Astrocyte of the cerebellum (primary cell): ENCODE data around the gene TESMIN.
A peak's percentile ranks its signal among the peaks of the same experiment; 100 is the strongest.

Experiments used
- DNase-seq: peaks from one replicate; pipeline ENCODE4 v3.0.0-alpha.2; 2011; ENCODE audit warnings: low read depth
- H3K4me3 ChIP-seq: 2 replicates; pipeline ENCODE4 v1.5.1; 2011; ENCODE audit warnings: mild to moderate bottlenecking, low read depth, low read length, moderate library complexity
- CTCF ChIP-seq: IDR thresholded peaks from 2 replicates; pipeline ENCODE4 v1.5.1; 2012; ENCODE audit warnings: low read length, low read depth, moderate library complexity, mild to moderate bottlenecking; ENCODE audit errors: missing control alignments
- in situ Hi-C: cut with HindIII; loops from 2 replicates; pipeline ENCODE4 v1.10.0; 2017; ENCODE audit warnings: low sequenced_read_pairs

TESMIN gene

GRCh38 chr11:68751331-68751856, at the start of gene TESMIN:
TSS of gene TESMIN (minus strand) at chr11:68751520. CDS start at chr11:68750660, 860 bp downstream.
- no peak for DNase-seq
- in situ Hi-C loops: no loop called here

GRCh38 chr11:68798221-68798813, 47.0 kb upstream of the TESMIN start:
- DNase-seq: no peak
- TF ChIP-seq CTCF: peak; percentile 65
- in situ Hi-C loops: no loop called here
- no peak overlapping the region for H3K4me3 ChIP-seq

More at GRCh38 chr11:68751331-68751856, at the start of gene TESMIN:
- TF ChIP-seq CTCF: no peak
- peak within 1 kb of the TSS; percentile 31 for H3K4me3 ChIP-seq

GRCh38 chr11:68796801-68797200, 45.5 kb upstream of the TESMIN start:
- H3K4me3 ChIP-seq: no peak overlapping the region
- peak; percentile 41 for DNase-seq
- in situ Hi-C loops: no loop called here
- TF ChIP-seq CTCF: no peak

- in situ Hi-C loops: no loop called here
- no peak for DNase-seq
Observed at GRCh38 chr11:68792400-68792966, 41.2 kb upstream of the TESMIN start.

GRCh38 chr11:68784653-68785052, 33.3 kb upstream of the TESMIN start:
- no peak overlapping the region for H3K4me3 ChIP-seq
- no peak for DNase-seq
- TF ChIP-seq CTCF: no peak
- in situ Hi-C loops: no loop called here

More at GRCh38 chr11:68792400-68792966, 41.2 kb upstream of the TESMIN start:
- H3K4me3 ChIP-seq: no peak overlapping the region
- TF ChIP-seq CTCF: no peak

- no peak overlapping the region for H3K4me3 ChIP-seq
- in situ Hi-C loops: no loop called here
Observed at GRCh38 chr11:68783216-68783821, 32.0 kb upstream of the TESMIN start.

More at GRCh38 chr11:68783216-68783821, 32.0 kb upstream of the TESMIN start:
- no peak for TF ChIP-seq CTCF
- DNase-seq: no peak
